HG03457 (cell line): ENCODE measurements around the gene DNAJA3.

Experiments used
- ATAC-seq: cut with Tn5 transposase; IDR thresholded peaks from one replicate; pipeline ENCODE4 v1.9.1; 2021; ENCODE audit warnings: moderate number of reproducible peaks; ENCODE audit not compliant: unreplicated experiment

Gene DNAJA3

DNA sequence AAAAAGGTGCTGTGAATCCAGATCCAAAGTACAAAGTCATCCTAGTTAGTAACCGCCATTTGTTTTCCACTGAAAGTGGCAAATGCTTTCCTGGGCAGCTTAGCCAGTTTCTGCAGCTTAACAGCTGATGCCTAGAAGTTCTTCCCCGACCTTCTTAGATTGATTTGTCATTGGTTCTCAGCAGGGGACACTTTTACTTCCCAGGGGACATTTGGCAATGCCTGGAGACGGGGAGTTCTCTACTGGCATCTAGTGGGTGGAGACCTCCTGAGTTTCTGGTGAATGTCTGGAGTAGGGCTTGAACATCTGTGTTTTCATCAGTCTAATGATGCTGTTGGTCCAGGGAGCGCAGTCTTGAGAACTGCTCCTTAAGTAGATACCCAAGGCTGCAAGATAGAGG, 7.6 kb downstream of the DNAJA3 start:
- no peak for ATAC-seq

DNA sequence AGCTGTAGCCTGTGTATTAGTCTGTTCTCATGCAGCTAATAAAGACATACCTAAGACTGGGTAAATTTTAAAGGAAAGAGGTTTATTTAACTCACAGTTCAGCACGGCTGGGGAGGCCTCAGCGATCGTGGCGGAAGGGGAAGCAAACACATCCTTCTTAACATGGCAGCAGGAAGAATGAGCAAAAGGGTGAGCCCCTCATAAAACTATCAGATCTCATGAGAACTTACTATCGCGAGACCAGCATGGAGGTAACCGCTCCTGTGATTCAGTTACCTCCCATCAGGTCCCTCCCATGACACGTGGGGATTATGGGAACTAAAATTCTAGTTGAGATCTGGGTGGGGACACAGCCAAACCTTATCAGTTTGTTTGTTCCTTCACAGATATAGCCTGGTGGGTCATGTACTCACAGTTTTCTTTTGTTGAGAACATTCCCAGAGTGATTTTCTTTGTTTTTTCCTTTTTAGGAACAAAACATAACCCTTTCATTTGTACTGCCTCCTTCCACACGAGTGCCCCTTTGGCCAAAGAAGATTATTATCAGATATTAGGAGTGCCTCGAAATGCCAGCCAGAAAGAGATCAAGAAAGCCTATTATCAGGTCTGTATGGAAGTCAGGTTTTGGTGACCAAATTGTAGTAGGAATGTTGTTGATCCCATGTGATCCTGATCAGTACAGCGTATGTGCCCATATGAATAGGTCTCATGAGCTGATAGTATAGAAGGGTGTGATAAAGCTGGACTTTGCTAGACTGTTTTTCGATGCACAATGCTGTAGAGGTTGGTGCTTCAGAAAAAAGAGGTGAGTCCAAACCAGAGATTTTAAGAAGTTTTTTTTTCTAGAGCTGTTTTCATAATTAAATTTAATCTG, 8.5 kb downstream of the DNAJA3 start:
- no peak for ATAC-seq

DNA sequence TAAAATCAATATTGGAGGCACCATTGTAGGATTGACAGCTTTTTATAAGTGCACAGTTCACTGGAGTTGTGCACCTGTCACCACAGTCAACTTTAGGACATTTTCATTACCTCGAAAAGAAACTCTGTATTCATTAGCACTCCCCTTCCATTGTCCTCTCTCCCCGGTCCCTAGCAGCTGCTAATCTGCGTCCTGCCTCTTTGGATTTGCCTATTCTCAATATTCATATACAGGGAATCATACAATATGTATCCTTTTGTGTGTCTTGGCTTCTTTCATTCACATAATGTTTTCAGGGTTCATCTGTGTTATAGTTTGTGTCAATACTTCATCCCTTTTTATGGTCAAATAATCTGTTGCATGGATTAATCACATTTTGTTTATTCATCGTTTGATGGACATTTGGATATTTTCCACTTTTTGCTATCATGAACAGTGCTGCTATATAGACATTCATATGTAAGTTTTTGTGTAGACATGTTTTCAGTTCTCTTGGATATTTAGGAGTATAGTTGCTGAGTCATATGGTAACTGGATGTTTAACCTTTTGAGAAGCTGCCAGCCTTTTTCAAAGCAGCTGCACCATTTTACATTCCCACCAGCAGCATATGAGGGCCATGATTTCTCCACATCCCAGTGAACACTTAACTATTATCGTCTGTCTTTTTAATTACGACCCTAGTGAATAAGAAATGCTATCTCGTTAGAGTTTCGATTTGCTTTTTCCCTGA, 9.8 kb downstream of the DNAJA3 start:
- ATAC-seq = no peak

DNA sequence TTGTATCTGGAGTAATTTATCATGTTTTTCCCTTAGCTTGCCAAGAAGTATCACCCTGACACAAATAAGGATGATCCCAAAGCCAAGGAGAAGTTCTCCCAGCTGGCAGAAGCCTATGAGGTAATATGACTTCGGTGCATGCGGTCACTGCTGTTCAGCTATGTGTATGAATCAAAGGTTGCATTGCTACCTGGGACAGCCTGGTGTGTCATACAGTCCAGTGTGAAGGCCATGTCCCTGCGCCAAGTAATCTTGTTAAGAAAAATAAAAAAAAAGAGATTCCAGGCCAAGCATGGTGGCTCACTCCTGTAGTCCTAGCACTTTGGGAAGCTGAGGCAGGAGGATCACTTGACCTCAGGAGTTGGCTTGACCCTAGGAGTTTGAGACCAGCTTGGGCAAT, 11.7 kb downstream of the DNAJA3 start:
- no peak for ATAC-seq

DNA sequence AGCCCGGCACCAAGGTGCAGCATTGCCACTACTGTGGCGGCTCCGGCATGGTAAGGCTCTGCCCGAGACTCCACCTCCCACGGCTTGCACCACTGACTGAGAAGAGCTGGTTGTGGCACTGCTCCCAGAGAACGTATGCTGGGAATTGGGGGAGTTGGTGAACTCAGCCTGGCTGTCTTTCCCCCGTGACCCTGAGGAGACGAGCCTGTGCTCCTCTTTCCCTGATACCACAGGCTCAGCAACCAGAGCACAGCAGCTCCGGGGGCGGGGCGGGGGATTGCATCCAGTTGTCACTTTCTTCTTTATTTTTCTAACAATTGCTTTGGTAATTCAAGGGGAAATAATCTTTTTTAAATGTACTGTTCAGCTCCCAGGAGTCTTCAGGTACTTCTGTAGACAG, 16.7 kb downstream of the DNAJA3 start:
- no peak for ATAC-seq

DNA sequence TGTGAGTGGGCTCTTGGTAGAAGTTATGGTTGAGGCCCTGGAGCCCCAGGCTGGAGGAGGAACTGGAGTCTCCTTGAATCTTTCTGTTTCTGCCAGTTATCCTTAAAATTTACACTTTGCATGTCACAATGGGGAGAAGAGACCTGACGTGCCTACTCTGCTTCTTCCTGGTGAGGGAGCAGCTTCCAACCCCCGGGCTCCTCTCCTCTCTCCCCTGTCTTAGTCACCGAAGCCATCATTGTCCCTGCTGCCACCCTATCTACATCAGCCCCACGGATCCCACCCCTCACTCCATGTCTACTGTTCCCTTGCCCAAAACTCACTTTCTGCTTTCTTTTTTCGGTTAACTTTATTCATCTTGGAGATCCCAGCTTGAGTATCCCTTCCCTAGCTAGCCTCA, 17.6 kb downstream of the DNAJA3 start:
- no peak for ATAC-seq

DNA sequence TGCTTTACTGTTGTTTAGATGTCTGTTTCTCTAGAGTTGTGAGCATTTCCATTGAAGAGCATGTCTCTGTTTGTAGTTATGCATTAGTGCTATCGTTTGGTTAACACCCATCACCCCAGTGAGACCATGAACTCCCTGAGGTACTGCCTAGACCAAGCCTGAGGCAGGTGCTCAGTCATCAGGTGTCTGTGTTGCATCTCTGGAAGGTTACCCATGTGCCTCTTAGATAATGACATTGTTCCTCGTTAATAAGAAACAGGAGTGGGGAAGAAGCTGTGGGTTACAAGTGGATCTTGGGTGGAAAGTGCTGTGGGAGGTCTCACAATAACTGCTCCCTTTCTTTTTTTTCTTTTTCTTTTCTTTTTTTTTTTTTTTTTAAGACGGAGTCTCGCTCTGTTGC, 18.3 kb downstream of the DNAJA3 start:
- no peak for ATAC-seq

DNA sequence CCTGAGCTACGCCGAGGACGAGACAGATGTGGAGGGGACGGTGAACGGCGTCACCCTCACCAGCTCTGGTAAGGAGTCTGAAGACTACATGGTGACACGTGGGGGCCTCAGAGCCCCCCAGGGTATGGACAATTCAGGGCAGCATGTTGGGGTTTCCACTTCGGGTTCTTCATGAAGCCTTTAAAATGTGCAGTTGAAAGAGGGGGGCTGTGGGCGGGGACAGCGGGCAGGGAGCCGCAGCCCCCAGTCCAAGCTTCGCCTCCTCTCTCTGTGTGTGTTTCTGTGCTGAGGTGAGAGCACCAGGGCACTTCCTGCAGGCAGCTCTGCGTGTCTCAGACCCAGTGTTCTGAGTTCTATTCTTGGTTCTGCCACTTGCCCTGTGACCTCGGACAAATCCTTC, 24.8 kb downstream of the DNAJA3 start:
- ATAC-seq = no peak

DNA sequence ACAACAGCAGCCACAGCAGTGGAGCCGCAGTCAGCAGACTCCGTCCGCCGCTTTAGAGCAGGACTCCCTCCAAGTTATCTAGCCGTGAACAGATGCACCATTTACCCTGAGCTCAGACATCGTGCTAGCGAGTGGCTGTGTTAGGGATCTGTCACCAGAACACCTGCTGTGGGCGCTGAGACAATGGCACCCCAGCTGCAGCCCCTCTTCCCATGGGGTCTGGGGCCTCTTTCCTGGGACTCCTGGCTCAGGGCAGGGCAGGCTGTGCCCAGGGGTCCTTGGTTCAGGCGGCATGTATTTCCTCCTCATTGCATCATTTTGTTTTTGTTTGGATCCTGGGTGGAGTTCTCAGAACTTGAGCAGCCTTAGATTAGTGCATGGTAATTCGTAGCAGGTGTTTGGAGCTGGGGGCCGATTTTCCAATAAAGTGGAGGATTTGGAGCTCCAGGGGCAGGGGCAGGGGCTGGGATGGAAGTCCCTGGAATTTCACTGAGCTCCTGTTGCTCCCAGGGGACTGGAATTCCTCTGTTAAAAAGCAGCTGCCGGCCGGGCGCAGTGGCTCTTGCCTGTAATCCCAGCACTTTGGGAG, 25.4 kb downstream of the DNAJA3 start:
- ATAC-seq = no peak

DNA sequence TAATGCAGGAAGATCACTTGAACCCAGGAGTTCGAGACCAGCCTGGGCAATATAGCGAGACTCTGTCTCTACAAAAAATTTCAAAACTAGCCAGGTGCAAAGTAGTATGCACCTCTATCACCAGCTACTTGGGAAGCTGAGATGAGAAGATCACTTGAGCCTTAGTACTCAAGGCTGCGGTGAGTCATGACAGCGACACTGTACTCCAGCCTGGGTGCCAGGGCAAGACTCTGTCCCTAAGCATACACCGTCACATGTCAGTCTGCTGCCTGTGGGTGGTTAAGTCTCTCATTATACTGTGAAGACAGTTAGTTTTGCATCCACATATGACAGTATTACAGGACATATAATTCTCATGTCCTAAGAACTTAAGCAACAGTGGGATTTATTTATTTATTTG, 27.0 kb downstream of the DNAJA3 start:
- no peak for ATAC-seq

DNA sequence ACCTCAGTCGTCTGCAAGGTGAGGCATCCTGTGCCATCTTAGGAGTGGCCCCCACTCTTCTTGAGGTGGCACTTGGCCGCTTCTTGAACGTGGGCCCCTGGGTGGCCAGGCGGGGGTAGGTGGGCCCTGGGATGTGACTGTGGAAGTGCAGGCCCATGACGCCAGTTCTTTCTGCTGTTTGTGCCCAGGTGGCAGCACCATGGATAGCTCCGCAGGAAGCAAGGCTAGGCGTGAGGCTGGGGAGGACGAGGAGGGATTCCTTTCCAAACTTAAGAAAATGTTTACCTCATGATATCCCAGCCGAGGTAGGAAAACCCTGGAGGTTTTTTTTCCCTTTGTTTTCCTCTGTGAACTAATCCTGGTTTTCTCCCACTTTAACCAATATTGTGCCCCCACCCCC, 29.0 kb downstream of the DNAJA3 start:
- no peak for ATAC-seq

DNA sequence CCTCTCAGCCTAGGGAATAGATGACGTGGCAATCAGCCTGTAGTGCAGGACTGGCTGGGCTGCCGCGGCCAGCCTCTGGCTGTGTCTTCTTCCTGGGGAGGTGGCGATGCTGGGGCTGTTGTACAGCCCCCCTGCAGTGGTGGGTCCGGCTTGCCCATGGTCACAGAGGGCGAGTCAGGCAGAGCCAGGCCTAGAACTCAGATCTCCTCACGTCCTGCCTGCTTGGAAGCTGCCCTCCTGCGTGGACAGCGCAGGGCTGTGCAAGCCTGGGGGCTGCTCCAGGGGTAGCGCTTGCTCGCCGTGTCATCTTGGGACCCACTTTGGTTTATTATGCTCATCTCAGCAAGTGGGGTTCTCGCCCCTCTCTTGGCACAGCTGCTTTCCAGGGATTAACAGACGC, 29.4 kb downstream of the DNAJA3 start:
- no peak for ATAC-seq

DNA sequence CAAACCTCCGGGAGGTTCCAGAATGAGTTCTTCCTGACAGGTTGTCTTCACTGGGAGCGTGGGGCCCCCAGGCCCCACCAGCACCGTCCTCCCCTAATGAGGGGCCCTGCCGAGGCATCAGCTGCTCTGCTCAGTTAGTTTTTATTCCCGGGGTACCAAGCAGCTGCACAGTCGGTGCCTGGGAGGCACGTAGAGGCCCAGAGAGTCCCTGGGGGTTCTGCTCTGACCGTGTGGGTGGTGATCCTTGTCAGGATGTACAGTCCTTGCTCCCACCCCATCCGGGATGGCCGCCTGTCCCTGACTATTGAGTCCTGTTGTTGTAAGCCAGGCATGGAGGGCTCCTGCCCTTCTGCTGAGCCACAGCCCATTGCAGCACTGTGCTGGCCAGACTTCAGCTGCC, 30.3 kb downstream of the DNAJA3 start:
- no peak for ATAC-seq

DNA sequence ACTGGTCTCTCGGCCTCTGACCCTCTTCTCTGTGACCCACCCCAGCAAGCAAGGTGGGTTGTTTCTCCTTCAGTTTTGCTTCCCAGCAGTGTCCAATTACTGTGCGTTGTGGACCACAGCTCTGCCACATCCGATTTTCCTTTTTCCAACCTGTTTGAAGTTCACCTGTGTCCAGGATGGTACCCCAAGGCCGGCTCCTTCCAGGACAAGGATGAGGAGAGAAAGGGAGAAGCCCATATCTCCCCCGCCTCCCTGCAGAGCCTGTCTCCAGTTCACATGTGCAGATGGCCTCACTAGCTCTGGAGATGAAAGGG, 35.2 kb downstream of the DNAJA3 start:
- ATAC-seq = no peak

DNA sequence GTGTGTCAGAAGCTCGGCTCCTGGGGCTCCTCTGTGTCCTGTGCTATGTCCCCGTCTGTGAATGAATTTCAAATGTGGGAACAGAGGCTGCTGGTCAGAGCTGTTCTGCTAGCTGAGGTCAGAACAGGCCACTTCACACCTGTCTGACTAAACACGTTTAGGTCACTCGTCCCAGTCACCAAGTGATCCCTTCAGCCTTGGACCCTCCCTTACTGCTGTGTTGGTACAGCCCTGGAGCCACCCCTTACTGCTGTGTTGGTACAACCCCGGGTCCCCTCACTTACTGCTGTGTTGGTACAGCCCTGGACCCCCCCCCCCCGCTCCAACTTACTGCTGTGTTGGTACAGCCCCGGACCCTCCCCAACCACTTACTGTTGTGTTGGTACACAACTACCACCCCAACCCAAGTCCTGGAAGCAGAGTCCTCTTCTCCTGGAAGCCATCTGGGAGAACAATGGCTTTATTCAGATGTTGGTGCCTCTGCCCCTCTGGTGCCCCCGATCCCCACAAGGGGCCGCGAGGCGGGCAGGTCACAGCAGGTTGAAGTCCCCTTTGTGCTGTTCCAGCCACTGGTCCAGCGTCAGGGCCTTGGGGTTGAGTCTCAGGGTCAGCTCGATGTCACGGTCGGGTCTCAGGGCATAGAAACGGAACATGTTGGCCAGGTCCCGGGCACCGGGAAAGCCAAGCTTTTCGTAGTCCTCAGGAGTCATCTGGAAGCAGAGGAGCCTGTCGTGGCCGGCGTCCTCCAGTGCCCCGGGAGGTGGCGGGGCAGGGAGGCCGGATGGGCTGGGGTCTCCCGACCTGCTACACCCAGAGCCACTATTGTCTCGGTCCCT, 35.8 kb downstream of the DNAJA3 start:
- no peak for ATAC-seq

DNA sequence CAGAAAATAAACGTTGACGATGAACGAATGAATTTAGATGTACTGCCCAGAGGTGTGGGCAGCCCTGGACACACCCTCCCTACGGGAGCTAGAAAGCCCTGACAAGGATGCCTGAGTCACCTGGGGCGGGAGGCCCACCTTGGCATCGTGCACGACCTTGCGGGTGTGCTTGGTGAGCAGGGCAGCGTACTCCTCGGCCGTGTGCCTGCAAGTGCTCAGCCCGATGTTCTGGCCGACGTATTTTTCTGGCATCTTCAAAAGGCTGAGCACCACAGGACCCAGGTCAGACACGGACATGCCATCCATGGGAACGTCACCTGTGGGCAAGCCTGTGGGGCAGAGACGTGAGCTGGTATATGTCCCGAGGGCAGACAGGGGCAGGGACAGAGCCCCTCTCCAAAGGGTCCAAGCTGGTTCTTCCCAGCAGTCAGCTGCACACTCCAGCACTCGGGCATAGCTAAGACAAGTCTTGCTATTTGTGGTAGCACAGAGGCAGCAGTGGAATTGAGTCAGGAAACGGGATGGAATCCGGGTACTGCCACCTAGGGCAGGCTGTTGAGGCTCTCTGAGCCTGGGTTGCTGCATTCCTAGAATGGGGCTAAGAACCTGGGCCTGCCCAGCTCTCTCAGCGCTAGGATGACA, 38.0 kb downstream of the DNAJA3 start:
- ATAC-seq = no peak

DNA sequence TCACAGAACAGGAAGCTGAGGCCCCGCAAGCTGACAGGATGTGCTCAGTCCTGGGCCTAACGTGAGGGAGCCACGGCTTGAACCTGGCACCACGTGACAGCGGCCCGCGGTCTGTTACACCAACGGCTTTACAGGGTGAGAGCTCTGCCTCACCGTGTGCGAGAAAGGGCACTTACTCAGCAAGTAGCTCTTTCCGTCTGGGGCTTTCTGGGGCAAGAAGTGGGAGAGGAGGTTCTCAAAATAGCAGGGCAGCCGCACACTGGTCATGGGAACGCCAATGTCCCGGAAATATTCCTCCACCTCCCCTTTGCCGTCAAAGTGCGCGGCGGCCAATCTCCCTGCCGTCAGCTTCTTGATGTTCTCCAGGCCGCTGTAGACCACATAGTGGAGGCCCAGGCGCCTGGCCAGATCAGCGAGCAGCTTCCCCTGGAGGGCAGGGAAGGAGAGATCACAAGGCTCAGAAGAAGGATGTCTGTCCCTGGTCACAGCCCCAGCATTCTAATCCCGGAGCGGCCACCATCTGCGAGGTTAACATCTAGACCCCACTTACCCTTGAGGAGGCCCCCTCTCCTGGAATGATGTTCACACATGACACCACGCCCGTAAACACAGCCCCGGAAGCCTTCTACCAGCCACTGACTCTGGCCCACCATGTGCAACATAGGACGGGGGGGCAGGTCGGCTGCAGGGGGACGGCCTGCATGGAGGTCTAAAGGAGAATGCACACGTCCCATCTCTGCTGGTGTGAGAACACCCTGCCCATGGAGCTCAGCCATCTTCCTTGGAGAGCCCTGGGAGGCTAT, 40.5 kb downstream of the DNAJA3 start:
- no peak for ATAC-seq

DNA sequence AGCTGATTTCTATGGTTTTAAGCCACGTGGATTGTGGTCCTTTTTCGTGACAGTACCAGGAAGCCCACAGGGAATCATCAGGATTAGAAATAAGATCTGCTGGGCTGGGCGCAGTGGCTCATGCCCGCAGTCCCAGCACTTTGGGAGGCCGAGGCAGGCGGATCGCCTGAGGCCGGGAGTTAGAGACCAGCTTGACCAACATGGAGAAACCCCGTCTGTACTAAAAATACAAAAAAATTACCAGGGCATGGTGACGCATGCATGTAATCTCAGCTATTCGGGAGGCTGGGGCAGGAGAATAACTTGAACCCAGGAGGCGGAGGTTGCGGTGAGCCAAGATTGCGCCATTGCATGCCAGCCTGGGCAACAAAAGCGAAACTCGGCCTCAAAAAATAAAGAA, 42.2 kb downstream of the DNAJA3 start:
- ATAC-seq = no peak

DNA sequence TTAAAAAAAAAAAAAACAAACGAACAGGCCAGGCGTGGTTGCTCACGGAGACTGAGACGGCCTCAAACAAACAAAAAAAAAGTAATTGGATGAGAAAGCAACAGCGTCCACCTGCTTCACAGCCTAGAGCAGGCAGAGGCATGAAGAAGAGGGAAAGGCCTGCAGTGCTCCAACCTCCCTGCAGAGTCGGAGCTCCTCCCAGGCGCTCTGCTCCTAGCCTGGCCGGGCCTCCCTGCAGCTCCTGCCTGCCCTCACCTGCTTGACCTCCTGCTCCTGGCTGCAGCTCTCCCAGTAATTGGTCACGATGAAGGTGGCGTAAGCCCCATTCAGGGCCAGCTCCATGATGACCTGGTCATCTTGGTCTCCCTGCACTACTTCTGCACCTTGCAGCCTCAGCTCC, 43.3 kb downstream of the DNAJA3 start:
- ATAC-seq = no peak

DNA sequence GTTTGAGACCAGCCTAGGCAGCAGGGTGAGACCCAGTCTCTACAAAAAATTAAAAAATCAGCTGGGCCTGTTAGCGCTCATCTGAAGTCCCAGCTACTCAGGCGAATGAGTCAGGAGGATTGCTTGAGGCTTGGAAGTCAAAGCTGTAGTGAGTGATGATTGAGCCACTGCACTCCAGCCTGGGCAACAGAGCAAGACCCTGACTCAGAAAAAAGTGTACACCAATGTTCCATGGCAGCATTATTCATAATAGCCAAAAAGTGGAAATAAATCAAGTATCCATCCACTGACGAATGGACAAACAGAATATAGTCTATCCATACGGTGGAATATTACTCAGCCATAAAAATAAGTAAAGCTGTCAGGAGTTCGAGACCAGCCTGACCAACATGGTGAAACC, 46.2 kb downstream of the DNAJA3 start:
- no peak for ATAC-seq
